IMR-90 (cell line): ENCODE measurements around the gene PROZ. TPM values are rescaled to one million over a fixed set of nuclear protein-coding genes. Genes with fewer than 3 reads are reported as not detected.

Source experiments
- ATAC-seq: fragments of 200-7000 bp; cut with Tn5 transposase; 2 replicates; pipeline ENCODE4 v1.9.1; 2020; ENCODE audit warnings: low read depth, mild to moderate bottlenecking, moderate library complexity
- BruUV-seq: library from RNA; stranded (reverse); fragments of 400-500 nt; replicated peaks from 2 replicates; lab custom pipeline; 2021; lab: Mats Ljungman, UMichigan
- CTCF ChIA-PET: fragments of 300-600 bp; formaldehyde crosslinking; extraction: SDS; loops from one replicate; lab custom pipeline; 2021; ENCODE audit warnings: antibody characterized with exemption; lab: Yijun Ruan, JAX
- POLR2A ChIA-PET: fragments of 300-600 bp; sonication (Branson Sonifier 250); formaldehyde crosslinking; loops from one replicate; lab custom pipeline; 2022; ENCODE audit warnings: antibody characterized with exemption; ENCODE audit not compliant: unreplicated experiment; lab: Charles Lee
- DNase-seq: peaks from one replicate; pipeline ENCODE4 v3.0.0; 2013
- H2AFZ ChIP-seq: replicated peaks from 2 replicates; pipeline ENCODE3; 2013; ENCODE audit warnings: low read length, mild to moderate bottlenecking; ENCODE audit not compliant: poor library complexity
- H2AK5ac ChIP-seq: 2 replicates; pipeline ENCODE4 v1.6.1; 2013; ENCODE audit warnings: low read depth, low read length, inconsistent platforms
- H2AK9ac ChIP-seq: replicated peaks from 2 replicates; pipeline ENCODE3; 2013; ENCODE audit warnings: mild to moderate bottlenecking, low read depth, low read length, moderate library complexity; ENCODE audit not compliant: poor library complexity
- H2BK120ac ChIP-seq: 2 replicates; pipeline ENCODE4 v1.6.1; 2013; ENCODE audit warnings: low read depth, low read length, inconsistent platforms
- H2BK15ac ChIP-seq: 3 replicates; pipeline ENCODE4 v1.6.1; 2013; ENCODE audit warnings: low read depth, low read length, inconsistent platforms
- H2BK20ac ChIP-seq: 2 replicates; pipeline ENCODE4 v1.6.1; 2013; ENCODE audit warnings: low read depth, mild to moderate bottlenecking, inconsistent platforms, low read length, moderate library complexity
- H2BK5ac ChIP-seq: 2 replicates; pipeline ENCODE4 v1.6.1; 2013; ENCODE audit warnings: mild to moderate bottlenecking, low read depth, low read length, inconsistent platforms; ENCODE audit not compliant: poor library complexity, severe bottlenecking
- H3K14ac ChIP-seq: replicated peaks from 2 replicates; pipeline ENCODE4 v1.6.1; 2013; ENCODE audit warnings: low read depth, low read length, inconsistent platforms
- H3K18ac ChIP-seq: 2 replicates; pipeline ENCODE4 v1.6.1; 2013; ENCODE audit warnings: low read depth, low read length, control low read depth
- H3K23ac ChIP-seq: 2 replicates; pipeline ENCODE4 v1.6.1; 2013; ENCODE audit warnings: low read depth, low read length, inconsistent platforms
- H3K27ac ChIP-seq: 2 replicates; pipeline ENCODE4 v1.5.1; 2013; ENCODE audit warnings: mild to moderate bottlenecking, control low read depth, low read length; ENCODE audit not compliant: insufficient read depth
- H3K27me3 ChIP-seq: 2 replicates; pipeline ENCODE4 v1.6.1; 2013; ENCODE audit warnings: low read length; ENCODE audit not compliant: control insufficient read depth, insufficient read depth
- H3K36me3 ChIP-seq: 2 replicates; pipeline ENCODE4 v1.6.1; 2013; ENCODE audit warnings: low read length, mixed read lengths; ENCODE audit not compliant: control insufficient read depth, insufficient read depth
- H3K4ac ChIP-seq: 2 replicates; pipeline ENCODE4 v1.6.1; 2013; ENCODE audit warnings: low read depth, low read length, inconsistent platforms
- H3K4me1 ChIP-seq: 2 replicates; pipeline ENCODE4 v1.6.1; 2013; ENCODE audit warnings: low read length, mixed read lengths; ENCODE audit not compliant: control insufficient read depth, insufficient read depth
- H3K4me2 ChIP-seq: 2 replicates; pipeline ENCODE4 v1.6.1; 2013; ENCODE audit warnings: low read depth, mild to moderate bottlenecking, control low read depth, low read length, moderate library complexity
- H3K4me3 ChIP-seq: 2 replicates; pipeline ENCODE4 v1.5.1; 2013; ENCODE audit warnings: low read depth, mild to moderate bottlenecking, control low read depth, low read length, moderate library complexity; ENCODE audit not compliant: insufficient read depth
- H3K56ac ChIP-seq: 2 replicates; pipeline ENCODE4 v1.6.1; 2013; ENCODE audit warnings: low read length, inconsistent platforms; ENCODE audit not compliant: insufficient read depth; ENCODE audit errors: extremely low read depth
- H3K79me1 ChIP-seq, 2 experiments: 2 replicates each; pipeline ENCODE4 v1.6.1; 2013; ENCODE audit warnings: low read length in 2 of 2, inconsistent platforms in 1 of 2, low read depth in 1 of 2
- H3K9ac ChIP-seq: 2 replicates; pipeline ENCODE4 v1.6.1; 2013; ENCODE audit warnings: low read depth, low read length, control low read depth
- H3K9me1 ChIP-seq: 2 replicates; pipeline ENCODE4 v1.6.1; 2013; ENCODE audit warnings: low read length, inconsistent platforms; ENCODE audit not compliant: insufficient read depth
- H3K9me3 ChIP-seq: 2 replicates; pipeline ENCODE4 v1.6.1; 2013; ENCODE audit warnings: low read length; ENCODE audit not compliant: control insufficient read depth, insufficient read depth
- H4K20me1 ChIP-seq: 2 replicates; pipeline ENCODE4 v1.6.1; 2013; ENCODE audit warnings: low read length, inconsistent platforms; ENCODE audit not compliant: insufficient read depth
- H4K5ac ChIP-seq: 2 replicates; pipeline ENCODE4 v1.6.1; 2013; ENCODE audit warnings: mild to moderate bottlenecking, low read depth, low read length, control low read depth
- H4K8ac ChIP-seq, 2 experiments: 2 replicates each; pipeline ENCODE4 v1.6.1; 2013; ENCODE audit warnings: low read depth in 2 of 2, low read length in 2 of 2, control low read depth in 1 of 2, inconsistent platforms in 1 of 2
- H4K91ac ChIP-seq: 2 replicates; pipeline ENCODE4 v1.6.1; 2013; ENCODE audit warnings: low read depth, low read length, inconsistent platforms; ENCODE audit not compliant: insufficient read depth
- CEBPB ChIP-seq: IDR thresholded peaks from 2 replicates; pipeline ENCODE4 v1.6.1; 2012; ENCODE audit warnings: low read depth, low read length, improper control_type of control experiment
- MXI1 ChIP-seq: IDR thresholded peaks from 2 replicates; pipeline ENCODE4 v1.6.1; 2012; ENCODE audit warnings: low read depth, mild to moderate bottlenecking, low read length, moderate library complexity, borderline replicate concordance
- WGBS, 2 experiments: methylation state at CpG; one replicate each; pipeline versions ENCODE4 v1.1.5 to v1.1.7; 2013; ENCODE audit warnings: missing lambda C conversion rate in 2 of 2; ENCODE audit not compliant: insufficient read length in 1 of 2; ENCODE audit errors: extremely low coverage in 2 of 2; 5-methylcytosine and 5-hydroxymethylcytosine counted together
- dilution Hi-C: fragments of 300-500 bp; cut with HindIII; formaldehyde crosslinking; loops from one replicate; pipeline ENCODE4 v1.14.3; 2018; ENCODE audit warnings: low sequenced_read_pairs; ENCODE audit not compliant: unreplicated experiment
- in situ Hi-C: fragments of 300-500 bp; cut with MboI; formaldehyde crosslinking; loops from 3 replicates; pipeline ENCODE4 v1.14.3; 2019; ENCODE audit warnings: low sequenced_read_pairs, inconsistent platforms, mixed read lengths
- intact Hi-C: fragments of 100-400 bp; cut with micrococcal nuclease; formaldehyde crosslinking; loops from 2 replicates; pipeline ENCODE4 v1.10.0; 2022
- polyA plus RNA-seq, 3 experiments: library from polyadenylated mRNA; depleted of rRNA; stranded (reverse); fragments of >200 nt; gene quantifications; 2 replicates each; pipeline ENCODE4 v1.2.3, GENCODE V29; 2012; ENCODE audit warnings: low replicate concordance in 1 of 3
- total RNA-seq: library from RNA; depleted of rRNA; stranded (reverse); fragments of >200 nt; gene quantifications from 2 replicates; pipeline ENCODE4 v1.2.3, GENCODE V29; 2012

Gene PROZ
- total and polyA plus RNA-seq, 2 of the 4 experiments (the other 2 are of a cell fraction): not detected

DNA sequence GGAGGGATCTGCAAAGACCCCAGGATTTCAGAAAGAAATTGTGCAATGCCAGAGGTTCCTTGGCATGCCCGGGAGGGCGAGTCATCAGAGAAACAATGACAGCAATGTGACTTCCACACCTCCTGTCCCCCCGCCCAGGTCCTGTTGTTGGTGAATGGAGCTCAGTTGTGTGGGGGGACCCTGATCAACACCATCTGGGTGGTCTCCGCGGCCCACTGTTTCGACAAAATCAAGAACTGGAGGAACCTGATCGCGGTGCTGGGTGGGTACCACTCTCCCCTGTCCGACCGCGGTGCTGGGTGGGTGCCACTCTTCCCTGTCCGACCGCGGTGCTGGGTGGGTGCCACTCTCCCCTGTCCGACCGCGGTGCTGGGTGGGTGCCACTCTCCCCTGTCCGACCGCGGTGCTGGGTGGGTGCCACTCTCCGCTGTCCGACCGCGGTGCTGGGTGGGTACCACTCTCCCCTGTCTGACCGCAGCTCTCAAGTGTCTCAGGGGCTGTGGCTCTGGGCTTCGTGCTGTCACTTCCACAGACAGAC, 41.0 kb upstream of the PROZ start:
- Histone ChIP-seq H3K4me1 (peaks cover 3% of the 10 kb centered on the region; the same call in 1 of the 2 replicates), H4K8ac (no peak overlapping the region), H3K14ac (no peak overlapping the region), H3K23ac (no peak overlapping the region), H3K36me3 (no peaks in the 10 kb centered on the region), H2BK120ac (0 out of 2 replicates have a peak overlapping the region, but pooled peaks have one; percentile 30), H2AK5ac (peak overlapping the region; percentile 67), H2BK15ac (no peak overlapping the region; the same call in 2 of the 3 replicates), H3K9me1 (peaks cover 4% of the 10 kb centered on the region; the same call in 1 of the 2 replicates), H3K4me3 (no peak overlapping the region), H2AK9ac (no peak overlapping the region), H2BK20ac (0 out of 2 replicates have a peak overlapping the region, but pooled peaks have one; percentile 22), H3K9me3 (no peaks in the 10 kb centered on the region; the same call in 1 of the 2 replicates), H3K4me2 (no peak overlapping the region), H4K5ac (no peak overlapping the region), H3K27me3 (peaks cover 9% of the 10 kb centered on the region), H3K18ac (no peak overlapping the region), H3K56ac (no peak overlapping the region), H3K27ac (no peak overlapping the region), H3K4ac (no peak overlapping the region), H3K9ac (no peak overlapping the region), H2BK5ac (no peak overlapping the region), H2AFZ (no peak overlapping the region), H4K91ac (peak overlapping the region; percentile 72; the same call in 1 of the 2 replicates), H3K79me1 (no peaks in the 10 kb centered on the region), H4K20me1 (no peaks in the 10 kb centered on the region)
- dilution Hi-C loops: no loop called here
- no TSS peak for BruUV-seq
- no peak for DNase-seq
- peak; percentile 83 for TF ChIP-seq CEBPB
- TF ChIP-seq MXI1: no peak
- WGBS, 2 experiments: 76% methylated on average over 4 of the region's 26 CpGs; no CpG with 5 or more reads in 1 of the 2 experiments
- ChIA-PET CTCF (no interaction called here), POLR2A (no interaction called here)
- intact Hi-C loops: no loop called here
- ATAC-seq: no peak
- in situ Hi-C loops: no loop called here
